C4-2B (cell line): ENCODE data around the gene HLA-DOA.

Experiments
- CTCF ChIP-seq: fragments of 450-650 bp; conservative IDR thresholded peaks from 2 replicates; pipeline ENCODE4 v1.5.1; 2017; ENCODE audit warnings: mild to moderate bottlenecking
- ZFX ChIP-seq: fragments of 450-650 bp; IDR thresholded peaks from 2 replicates; pipeline ENCODE4 v1.6.1; 2017

- TF ChIP-seq CTCF (no peak), ZFX (no peak)
Measured at GRCh38 chr6:32979720-32980487, 29.5 kb downstream of the HLA-DOA start.
